Kidney epithelial cell (primary cell): Measurements from ENCODE around the gene SLC30A7. TPM values are rescaled to one million over a fixed set of nuclear protein-coding genes. Genes with fewer than 3 reads are reported as not detected.

Experiments used
- DNase-seq: peaks from one replicate; pipeline ENCODE4 v3.0.0-alpha.2; 2010; ENCODE audit warnings: low read depth
- H3K27me3 ChIP-seq: 2 replicates; pipeline ENCODE4 v1.6.0; 2011; ENCODE audit warnings: low read length; ENCODE audit not compliant: control insufficient read depth, insufficient read depth
- H3K36me3 ChIP-seq: 2 replicates; pipeline ENCODE4 v1.5.1; 2011; ENCODE audit warnings: low read length; ENCODE audit not compliant: control insufficient read depth, insufficient read depth
- H3K4me3 ChIP-seq: 2 replicates; pipeline ENCODE4 v1.5.1; 2011; ENCODE audit warnings: low read depth, mild to moderate bottlenecking, control low read depth, low read length
- CTCF ChIP-seq: IDR thresholded peaks from 2 replicates; pipeline ENCODE4 v1.5.1; 2011; ENCODE audit warnings: mild to moderate bottlenecking, moderate library complexity, low read length, control low read depth, inconsistent platforms; ENCODE audit not compliant: insufficient read depth, poor library complexity, severe bottlenecking
- total RNA-seq: library from RNA; depleted of rRNA; stranded (reverse); fragments of >200 nt; gene quantifications from 2 replicates; pipeline ENCODE4 v1.2.3, GENCODE V29; 2015

SLC30A7 gene
- total RNA-seq, 1 donor from 2014 or later: 40.1 TPM

GRCh38 chr1:101004670-101005069, 108.8 kb downstream of the SLC30A7 start:
- Histone ChIP-seq H3K4me3 (no peak overlapping the region), H3K27me3 (no peaks in the 10 kb centered on the region), H3K36me3 (no peaks in the 10 kb centered on the region)
- no peak for DNase-seq
- TF ChIP-seq CTCF: no peak

DNA sequence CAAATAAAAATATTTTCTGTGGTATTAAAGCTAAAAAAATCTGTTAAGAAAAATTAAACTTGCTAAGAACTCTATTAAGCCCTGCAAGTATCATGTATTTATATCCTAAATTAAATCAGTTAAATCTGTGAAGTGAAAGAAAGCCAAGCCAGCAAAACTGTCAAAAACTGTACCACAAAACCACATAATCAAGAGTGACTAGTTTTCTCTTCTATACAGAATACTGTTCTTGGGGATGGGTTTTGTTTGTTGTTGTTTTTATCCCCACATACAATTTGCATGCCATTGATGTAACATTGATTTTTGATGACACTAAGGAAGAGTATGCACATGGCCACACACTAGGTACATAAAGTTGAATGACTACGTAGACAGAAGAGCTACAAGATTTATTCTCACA, 109.3 kb downstream of the SLC30A7 start:
- no peaks in the 10 kb centered on the region for H3K36me3 ChIP-seq
- no peak for TF ChIP-seq CTCF
- no peak overlapping the region for H3K4me3 ChIP-seq
- H3K27me3 ChIP-seq: no peaks in the 10 kb centered on the region
- DNase-seq: no peak

GRCh38 chr1:101005871-101006270, 110.0 kb downstream of the SLC30A7 start:
- H3K4me3 ChIP-seq: no peak overlapping the region
- DNase-seq: no peak
- TF ChIP-seq CTCF: no peak

DNA sequence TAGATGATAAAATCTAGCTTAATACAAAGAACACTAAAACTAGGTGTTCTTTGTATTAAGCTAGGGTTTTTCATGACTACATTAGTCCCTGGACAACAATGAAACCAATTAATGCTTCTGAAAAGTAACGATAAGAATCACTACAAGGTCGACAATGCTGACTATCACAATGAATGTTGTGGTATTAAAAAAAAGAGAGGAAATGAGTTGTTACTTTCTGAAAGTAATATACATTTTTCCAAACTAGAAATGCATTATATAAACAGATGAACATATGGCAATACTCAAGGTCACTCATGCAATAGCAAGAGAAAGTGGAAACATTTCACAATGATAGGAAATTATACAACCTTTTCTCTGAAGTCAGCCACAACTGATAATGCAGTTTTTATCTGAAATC, 110.7 kb downstream of the SLC30A7 start:
- H3K4me3 ChIP-seq: no peak overlapping the region
- DNase-seq: no peak
- no peak for TF ChIP-seq CTCF
- H3K27me3 ChIP-seq: no peaks in the 10 kb centered on the region
- no peaks in the 10 kb centered on the region for H3K36me3 ChIP-seq

More at GRCh38 chr1:101005871-101006270, 110.0 kb downstream of the SLC30A7 start:
- H3K36me3 ChIP-seq: no peaks in the 10 kb centered on the region
- no peaks in the 10 kb centered on the region for H3K27me3 ChIP-seq

DNA sequence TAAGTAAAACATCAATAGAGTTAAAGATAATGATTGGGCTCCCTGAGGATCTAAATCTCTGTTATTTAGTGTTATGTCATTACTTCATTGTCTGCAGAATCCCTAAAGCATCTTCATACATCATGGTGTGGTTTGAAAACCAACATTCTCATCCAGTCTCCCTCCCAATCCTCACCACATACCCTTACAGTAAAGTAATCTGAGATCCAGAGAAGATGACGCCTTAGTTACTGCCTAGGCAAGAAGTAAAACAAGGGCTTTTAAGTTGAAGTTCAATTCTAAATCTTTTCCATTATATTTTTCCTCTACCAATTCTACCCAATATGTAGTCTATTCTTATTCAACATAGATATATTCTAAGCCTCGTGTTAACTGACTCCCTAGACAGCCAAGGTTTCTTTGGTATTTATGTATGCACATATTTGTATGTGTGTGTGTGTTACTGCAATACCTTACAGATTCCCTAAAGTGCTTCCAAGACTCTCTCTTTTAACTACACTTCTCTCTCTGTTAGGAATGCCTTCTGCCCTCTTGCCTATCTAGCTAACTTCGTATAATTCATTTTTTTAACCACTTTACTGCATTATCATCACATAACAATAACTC, 112.4 kb downstream of the SLC30A7 start:
- no peak overlapping the region for H3K4me3 ChIP-seq
- no peak for TF ChIP-seq CTCF
- no peaks in the 10 kb centered on the region for H3K27me3 ChIP-seq
- H3K36me3 ChIP-seq: no peaks in the 10 kb centered on the region
- no peak for DNase-seq

- no peak for TF ChIP-seq CTCF
Observed at GRCh38 chr1:101013776-101014175, 117.9 kb downstream of the SLC30A7 start.

More at GRCh38 chr1:101013776-101014175, 117.9 kb downstream of the SLC30A7 start:
- Histone ChIP-seq H3K27me3 (no peaks in the 10 kb centered on the region), H3K4me3 (no peak overlapping the region), H3K36me3 (no peaks in the 10 kb centered on the region)
- DNase-seq: no peak
